ENCODE data around the gene ANKS6. TPM values are rescaled to one million over a fixed set of nuclear protein-coding genes. Genes with fewer than 3 reads are reported as not detected.

The ANKS6 gene
- total and polyA plus RNA-seq, 4 donors: 1.9 to 6.3 (median 2.9) TPM

DNA sequence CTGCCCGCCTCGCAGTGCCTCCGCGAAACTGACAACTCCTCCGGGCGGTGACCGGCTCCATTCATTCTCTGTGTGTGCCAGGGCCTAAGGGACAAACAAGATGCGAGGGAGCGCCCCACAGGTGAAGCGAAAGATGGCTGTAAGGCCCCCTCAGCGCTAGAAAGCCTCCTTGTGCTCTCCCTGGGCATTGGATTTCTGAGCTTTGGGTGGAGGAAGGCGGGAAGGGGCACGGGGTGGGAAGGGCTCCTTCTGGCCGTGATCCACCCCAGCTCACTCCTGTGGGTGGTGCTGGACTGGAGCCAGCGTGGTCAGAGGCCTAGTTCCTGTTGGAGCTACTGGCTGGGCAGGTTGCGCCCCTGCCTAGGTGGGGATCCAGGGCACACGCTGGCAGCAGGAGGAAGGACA is 12.1 kb upstream of the ANKS6 start:
- Histone ChIP-seq H3K27ac (ENCODE audit: low read depth in 1 of 2, low read length in 2 of 2) (no peak overlapping the region), H3K4me1 (ENCODE audit: control insufficient read depth in 4 of 4, insufficient read depth in 4 of 4, low read length in 3 of 4) (peaks cover 3 to 6% (median 5%) of the 10 kb centered on the region in 4 donors), H3K27me3 (ENCODE audit: control insufficient read depth in 4 of 4, insufficient read depth in 4 of 4, low read length in 3 of 4) (peaks cover 0 to 12% (median 2%) of the 10 kb centered on the region in 4 donors), H3K9ac (ENCODE audit: low read depth in 1 of 2, low read length in 2 of 2) (no peak overlapping the region), H3K36me3 (ENCODE audit: control insufficient read depth in 4 of 4, insufficient read depth in 3 of 4, low read depth in 1 of 4, low read length in 3 of 4) (no peaks in the 10 kb centered on the region), H3K9me3 (ENCODE audit: control insufficient read depth in 4 of 4, low read length in 3 of 4) (no peaks in the 10 kb centered on the region), H3K4me3 (ENCODE audit: low read depth in 1 of 3, low read length in 3 of 3) (peak overlapping the region in 1 of 3 donors; percentile 70)
- WGBS: 49% methylated on average over 17 of the region's 17 CpGs
- TF ChIP-seq SP1 (IDR thresholded peaks at IDR 0.05) (no peak), GABPA (IDR thresholded peaks at IDR 0.05 in 1 of 2, conservative IDR thresholded peaks at IDR 0.05 in 1 of 2) (no peak), RXRA (IDR thresholded peaks at IDR 0.05) (no peak), RAD21 (IDR thresholded peaks at IDR 0.05) (no peak), YY1 (IDR thresholded peaks at IDR 0.05) (no peak), TAF1 (conservative IDR thresholded peaks at IDR 0.05) (no peak)
- TF ChIP-seq, protein P1, sequence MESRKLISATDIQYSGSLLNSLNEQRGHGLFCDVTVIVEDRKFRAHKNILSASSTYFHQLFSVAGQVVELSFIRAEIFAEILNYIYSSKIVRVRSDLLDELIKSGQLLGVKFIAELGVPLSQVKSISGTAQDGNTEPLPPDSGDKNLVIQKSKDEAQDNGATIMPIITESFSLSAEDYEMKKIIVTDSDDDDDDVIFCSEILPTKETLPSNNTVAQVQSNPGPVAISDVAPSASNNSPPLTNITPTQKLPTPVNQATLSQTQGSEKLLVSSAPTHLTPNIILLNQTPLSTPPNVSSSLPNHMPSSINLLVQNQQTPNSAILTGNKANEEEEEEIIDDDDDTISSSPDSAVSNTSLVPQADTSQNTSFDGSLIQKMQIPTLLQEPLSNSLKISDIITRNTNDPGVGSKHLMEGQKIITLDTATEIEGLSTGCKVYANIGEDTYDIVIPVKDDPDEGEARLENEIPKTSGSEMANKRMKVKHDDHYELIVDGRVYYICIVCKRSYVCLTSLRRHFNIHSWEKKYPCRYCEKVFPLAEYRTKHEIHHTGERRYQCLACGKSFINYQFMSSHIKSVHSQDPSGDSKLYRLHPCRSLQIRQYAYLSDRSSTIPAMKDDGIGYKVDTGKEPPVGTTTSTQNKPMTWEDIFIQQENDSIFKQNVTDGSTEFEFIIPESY (IDR thresholded peaks at IDR 0.05): no peak
- TF ChIP-seq, protein P2, sequence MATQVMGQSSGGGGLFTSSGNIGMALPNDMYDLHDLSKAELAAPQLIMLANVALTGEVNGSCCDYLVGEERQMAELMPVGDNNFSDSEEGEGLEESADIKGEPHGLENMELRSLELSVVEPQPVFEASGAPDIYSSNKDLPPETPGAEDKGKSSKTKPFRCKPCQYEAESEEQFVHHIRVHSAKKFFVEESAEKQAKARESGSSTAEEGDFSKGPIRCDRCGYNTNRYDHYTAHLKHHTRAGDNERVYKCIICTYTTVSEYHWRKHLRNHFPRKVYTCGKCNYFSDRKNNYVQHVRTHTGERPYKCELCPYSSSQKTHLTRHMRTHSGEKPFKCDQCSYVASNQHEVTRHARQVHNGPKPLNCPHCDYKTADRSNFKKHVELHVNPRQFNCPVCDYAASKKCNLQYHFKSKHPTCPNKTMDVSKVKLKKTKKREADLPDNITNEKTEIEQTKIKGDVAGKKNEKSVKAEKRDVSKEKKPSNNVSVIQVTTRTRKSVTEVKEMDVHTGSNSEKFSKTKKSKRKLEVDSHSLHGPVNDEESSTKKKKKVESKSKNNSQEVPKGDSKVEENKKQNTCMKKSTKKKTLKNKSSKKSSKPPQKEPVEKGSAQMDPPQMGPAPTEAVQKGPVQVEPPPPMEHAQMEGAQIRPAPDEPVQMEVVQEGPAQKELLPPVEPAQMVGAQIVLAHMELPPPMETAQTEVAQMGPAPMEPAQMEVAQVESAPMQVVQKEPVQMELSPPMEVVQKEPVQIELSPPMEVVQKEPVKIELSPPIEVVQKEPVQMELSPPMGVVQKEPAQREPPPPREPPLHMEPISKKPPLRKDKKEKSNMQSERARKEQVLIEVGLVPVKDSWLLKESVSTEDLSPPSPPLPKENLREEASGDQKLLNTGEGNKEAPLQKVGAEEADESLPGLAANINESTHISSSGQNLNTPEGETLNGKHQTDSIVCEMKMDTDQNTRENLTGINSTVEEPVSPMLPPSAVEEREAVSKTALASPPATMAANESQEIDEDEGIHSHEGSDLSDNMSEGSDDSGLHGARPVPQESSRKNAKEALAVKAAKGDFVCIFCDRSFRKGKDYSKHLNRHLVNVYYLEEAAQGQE (IDR thresholded peaks at IDR 0.05): no peak
- no peak for DNase-seq (ENCODE audit: low spot score)

DNA sequence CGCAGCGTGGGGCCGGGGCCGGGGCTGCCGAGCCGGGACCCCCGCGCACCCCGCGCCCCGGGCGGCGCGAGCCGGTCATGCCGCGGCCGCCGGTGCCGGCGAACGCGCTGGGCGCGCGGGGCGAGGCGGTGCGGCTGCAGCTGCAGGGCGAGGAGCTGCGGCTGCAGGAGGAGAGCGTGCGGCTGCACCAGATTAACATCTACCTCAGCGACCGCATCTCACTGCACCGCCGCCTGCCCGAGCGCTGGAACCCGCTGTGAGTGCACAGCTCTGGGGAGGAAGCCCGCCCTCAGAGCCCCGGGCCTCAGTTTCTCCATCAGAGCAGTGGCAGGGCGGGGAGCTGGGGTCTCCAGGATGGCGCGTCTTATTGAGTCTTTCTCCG is 11.4 kb upstream of the ANKS6 start:
- Histone ChIP-seq H3K4me1 (ENCODE audit: control insufficient read depth in 4 of 4, insufficient read depth in 4 of 4, low read length in 3 of 4) (peaks cover 3 to 6% (median 5%) of the 10 kb centered on the region in 4 donors), H3K27ac (ENCODE audit: low read depth in 1 of 2, low read length in 2 of 2) (no peak overlapping the region), H3K9ac (ENCODE audit: low read depth in 1 of 2, low read length in 2 of 2) (no peak overlapping the region), H3K4me3 (ENCODE audit: low read depth in 1 of 3, low read length in 3 of 3) (peak overlapping the region in 2 of 3 donors; percentile 24 to 70), H3K9me3 (ENCODE audit: control insufficient read depth in 4 of 4, low read length in 3 of 4) (no peaks in the 10 kb centered on the region), H3K36me3 (ENCODE audit: control insufficient read depth in 4 of 4, insufficient read depth in 3 of 4, low read depth in 1 of 4, low read length in 3 of 4) (no peaks in the 10 kb centered on the region), H3K27me3 (ENCODE audit: control insufficient read depth in 4 of 4, insufficient read depth in 4 of 4, low read length in 3 of 4) (peaks cover 0 to 12% (median 2%) of the 10 kb centered on the region in 4 donors)
- TF ChIP-seq, protein P2 (IDR thresholded peaks at IDR 0.05): no peak
- TF ChIP-seq YY1 (IDR thresholded peaks at IDR 0.05) (no peak), FOXA1 (IDR thresholded peaks at IDR 0.05) (no peak), MAX (IDR thresholded peaks at IDR 0.05) (no peak), HNF4A (conservative IDR thresholded peaks at IDR 0.05) (no peak), HNF4G (IDR thresholded peaks at IDR 0.05) (no peak)
- 3% methylated on average over 46 of the region's 46 CpGs for WGBS
- no peak for DNase-seq (ENCODE audit: low spot score)
